ENCODE measurements around the gene RMND5B. TPM values are rescaled to one million over a fixed set of nuclear protein-coding genes. Genes with fewer than 3 reads are reported as not detected.

The RMND5B gene
- total and polyA plus RNA-seq, 2 of the 13 experiments (the other 11 are each of a cell fraction or from before 2014, with no cell fraction given) = 18.6 to 20.4 TPM

DNA sequence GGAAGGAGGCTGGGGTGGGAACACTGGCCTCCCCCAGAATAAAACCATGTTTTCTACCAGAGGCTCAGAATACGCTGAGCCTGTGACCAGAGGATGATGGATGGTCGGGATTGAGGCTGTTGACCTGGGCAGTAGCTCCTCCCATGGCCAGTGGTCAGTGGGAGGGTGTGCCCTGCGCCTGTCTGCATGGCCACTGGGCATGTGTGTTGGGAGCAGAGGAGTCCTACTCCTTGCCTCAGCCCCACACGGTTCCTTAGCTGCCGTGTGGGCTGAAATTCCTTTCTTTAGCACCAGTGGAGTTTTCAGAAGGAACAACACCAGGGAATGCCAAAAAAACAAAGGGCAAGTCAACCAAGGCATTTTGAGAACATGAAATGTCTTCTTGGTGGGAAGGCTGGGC is 8.5 kb upstream of the RMND5B start:
- intact Hi-C loops (cut with micrococcal nuclease; ENCODE audit: unreplicated experiment) = no loop called here
- no peak overlapping the region for H3K4me2 ChIP-seq (ENCODE audit: low read depth, low read length)
- 11% methylated on average over 4 of the region's 5 CpGs for WGBS (ENCODE audit: low lambda C conversion rate)
- no peak overlapping the region for H3K4me3 ChIP-seq (replicated peaks in 1 of 3; ENCODE audit: insufficient read depth in 1 of 3, low read depth in 2 of 3, low read length in 3 of 3)
- in situ Hi-C loops (cut with HindIII; ENCODE audit: extremely low pct_ligation_motif_present, low pct_unique_long_range_greater_than_20kb) = no loop called here
- FAIRE-seq (no peak), ATAC-seq (no peak), DNase-seq (ENCODE audit: low spot score) (no peak)
- CTCF ChIA-PET (ENCODE audit: low intra/inter-chr PET ratio, low total read pairs) = no interaction called here
- no peaks in the 10 kb centered on the region for H4K20me1 ChIP-seq (ENCODE audit: insufficient read depth, low read length)
- no peak overlapping the region for H2AFZ ChIP-seq (ENCODE audit: low read length)
- no peaks in the 10 kb centered on the region for H3K9me3 ChIP-seq (ENCODE audit: low read length)
- no TSS peak for BruUV-seq (replicated peaks)
- TF ChIP-seq YEATS2 (CRISPR knock-in tag; IDR thresholded peaks at IDR 0.05; ENCODE audit: borderline replicate concordance) = no peak
- TF ChIP-seq, protein P1, sequence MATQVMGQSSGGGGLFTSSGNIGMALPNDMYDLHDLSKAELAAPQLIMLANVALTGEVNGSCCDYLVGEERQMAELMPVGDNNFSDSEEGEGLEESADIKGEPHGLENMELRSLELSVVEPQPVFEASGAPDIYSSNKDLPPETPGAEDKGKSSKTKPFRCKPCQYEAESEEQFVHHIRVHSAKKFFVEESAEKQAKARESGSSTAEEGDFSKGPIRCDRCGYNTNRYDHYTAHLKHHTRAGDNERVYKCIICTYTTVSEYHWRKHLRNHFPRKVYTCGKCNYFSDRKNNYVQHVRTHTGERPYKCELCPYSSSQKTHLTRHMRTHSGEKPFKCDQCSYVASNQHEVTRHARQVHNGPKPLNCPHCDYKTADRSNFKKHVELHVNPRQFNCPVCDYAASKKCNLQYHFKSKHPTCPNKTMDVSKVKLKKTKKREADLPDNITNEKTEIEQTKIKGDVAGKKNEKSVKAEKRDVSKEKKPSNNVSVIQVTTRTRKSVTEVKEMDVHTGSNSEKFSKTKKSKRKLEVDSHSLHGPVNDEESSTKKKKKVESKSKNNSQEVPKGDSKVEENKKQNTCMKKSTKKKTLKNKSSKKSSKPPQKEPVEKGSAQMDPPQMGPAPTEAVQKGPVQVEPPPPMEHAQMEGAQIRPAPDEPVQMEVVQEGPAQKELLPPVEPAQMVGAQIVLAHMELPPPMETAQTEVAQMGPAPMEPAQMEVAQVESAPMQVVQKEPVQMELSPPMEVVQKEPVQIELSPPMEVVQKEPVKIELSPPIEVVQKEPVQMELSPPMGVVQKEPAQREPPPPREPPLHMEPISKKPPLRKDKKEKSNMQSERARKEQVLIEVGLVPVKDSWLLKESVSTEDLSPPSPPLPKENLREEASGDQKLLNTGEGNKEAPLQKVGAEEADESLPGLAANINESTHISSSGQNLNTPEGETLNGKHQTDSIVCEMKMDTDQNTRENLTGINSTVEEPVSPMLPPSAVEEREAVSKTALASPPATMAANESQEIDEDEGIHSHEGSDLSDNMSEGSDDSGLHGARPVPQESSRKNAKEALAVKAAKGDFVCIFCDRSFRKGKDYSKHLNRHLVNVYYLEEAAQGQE (IDR thresholded peaks at IDR 0.05; ENCODE audit: borderline replicate concordance in 1 of 2, low read depth in 1 of 2, low read length in 2 of 2) = no peak
- no peak for TF ChIP-seq ZNF569 (CRISPR knock-in tag; IDR thresholded peaks at IDR 0.05; ENCODE audit: borderline replicate concordance)
- TF ChIP-seq HMG20A (CRISPR knock-in tag; IDR thresholded peaks at IDR 0.05; ENCODE audit: borderline replicate concordance) = no peak
- TF ChIP-seq SIX1 (CRISPR knock-in tag; IDR thresholded peaks at IDR 0.05; ENCODE audit: borderline replicate concordance) = no peak
- TF ChIP-seq, protein P2, sequence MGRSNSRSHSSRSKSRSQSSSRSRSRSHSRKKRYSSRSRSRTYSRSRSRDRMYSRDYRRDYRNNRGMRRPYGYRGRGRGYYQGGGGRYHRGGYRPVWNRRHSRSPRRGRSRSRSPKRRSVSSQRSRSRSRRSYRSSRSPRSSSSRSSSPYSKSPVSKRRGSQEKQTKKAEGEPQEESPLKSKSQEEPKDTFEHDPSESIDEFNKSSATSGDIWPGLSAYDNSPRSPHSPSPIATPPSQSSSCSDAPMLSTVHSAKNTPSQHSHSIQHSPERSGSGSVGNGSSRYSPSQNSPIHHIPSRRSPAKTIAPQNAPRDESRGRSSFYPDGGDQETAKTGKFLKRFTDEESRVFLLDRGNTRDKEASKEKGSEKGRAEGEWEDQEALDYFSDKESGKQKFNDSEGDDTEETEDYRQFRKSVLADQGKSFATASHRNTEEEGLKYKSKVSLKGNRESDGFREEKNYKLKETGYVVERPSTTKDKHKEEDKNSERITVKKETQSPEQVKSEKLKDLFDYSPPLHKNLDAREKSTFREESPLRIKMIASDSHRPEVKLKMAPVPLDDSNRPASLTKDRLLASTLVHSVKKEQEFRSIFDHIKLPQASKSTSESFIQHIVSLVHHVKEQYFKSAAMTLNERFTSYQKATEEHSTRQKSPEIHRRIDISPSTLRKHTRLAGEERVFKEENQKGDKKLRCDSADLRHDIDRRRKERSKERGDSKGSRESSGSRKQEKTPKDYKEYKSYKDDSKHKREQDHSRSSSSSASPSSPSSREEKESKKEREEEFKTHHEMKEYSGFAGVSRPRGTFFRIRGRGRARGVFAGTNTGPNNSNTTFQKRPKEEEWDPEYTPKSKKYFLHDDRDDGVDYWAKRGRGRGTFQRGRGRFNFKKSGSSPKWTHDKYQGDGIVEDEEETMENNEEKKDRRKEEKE (IDR thresholded peaks at IDR 0.05) = no peak
- TF ChIP-seq, protein P3, sequence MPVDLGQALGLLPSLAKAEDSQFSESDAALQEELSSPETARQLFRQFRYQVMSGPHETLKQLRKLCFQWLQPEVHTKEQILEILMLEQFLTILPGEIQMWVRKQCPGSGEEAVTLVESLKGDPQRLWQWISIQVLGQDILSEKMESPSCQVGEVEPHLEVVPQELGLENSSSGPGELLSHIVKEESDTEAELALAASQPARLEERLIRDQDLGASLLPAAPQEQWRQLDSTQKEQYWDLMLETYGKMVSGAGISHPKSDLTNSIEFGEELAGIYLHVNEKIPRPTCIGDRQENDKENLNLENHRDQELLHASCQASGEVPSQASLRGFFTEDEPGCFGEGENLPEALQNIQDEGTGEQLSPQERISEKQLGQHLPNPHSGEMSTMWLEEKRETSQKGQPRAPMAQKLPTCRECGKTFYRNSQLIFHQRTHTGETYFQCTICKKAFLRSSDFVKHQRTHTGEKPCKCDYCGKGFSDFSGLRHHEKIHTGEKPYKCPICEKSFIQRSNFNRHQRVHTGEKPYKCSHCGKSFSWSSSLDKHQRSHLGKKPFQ (CRISPR knock-in tag; IDR thresholded peaks at IDR 0.05; ENCODE audit: insufficient replicate concordance) = no peak
- no peak for TF ChIP-seq ZNF564 (CRISPR knock-in tag; IDR thresholded peaks at IDR 0.05)
- no peak for TF ChIP-seq U2AF1 (optimal IDR thresholded peaks at IDR 0.05; ENCODE audit: low read depth, low read length)
- TF ChIP-seq ZNF549 (CRISPR knock-in tag; IDR thresholded peaks at IDR 0.05) = no peak
- TF ChIP-seq GATAD2A (CRISPR knock-in tag; IDR thresholded peaks at IDR 0.05) = no peak
- no peak for TF ChIP-seq PRMT3 (CRISPR knock-in tag; IDR thresholded peaks at IDR 0.05; ENCODE audit: borderline replicate concordance, low read depth)
- TF ChIP-seq ZKSCAN8 (CRISPR knock-in tag; IDR thresholded peaks at IDR 0.05; ENCODE audit: borderline replicate concordance) = no peak
- POLR2A ChIA-PET = no interaction called here
- no peaks in the 10 kb centered on the region for H3K79me2 ChIP-seq (ENCODE audit: insufficient read depth, low read length)
- H3K27me3 ChIP-seq (ENCODE audit: control insufficient read depth in 1 of 2, insufficient read depth in 2 of 2, low read length in 2 of 2) = peaks cover 8 to 45% of the 10 kb centered on the region in 2 experiments; a peak in 4 of 5 replicates
- peaks cover 5% of the 10 kb centered on the region; the same call in 1 of the 2 replicates for H3K4me1 ChIP-seq (ENCODE audit: insufficient read depth, low read length)
- H3K27ac ChIP-seq (ENCODE audit: extremely low read length, insufficient read depth, low read length) = no peak overlapping the region
- no peak overlapping the region for H3K9ac ChIP-seq (ENCODE audit: insufficient read depth, low read depth, low read length)
- H3K36me3 ChIP-seq (replicated peaks in 1 of 2; ENCODE audit: control insufficient read depth in 1 of 2, insufficient read depth in 2 of 2, low read length in 2 of 2) = no peaks in the 10 kb centered on the region

Measured in HepG2 (cell line).